K562 (cell line): ENCODE data around the gene COL15A1. TPM values are rescaled to one million over a fixed set of nuclear protein-coding genes. Genes with fewer than 3 reads are reported as not detected.
A peak's percentile ranks its signal among the peaks of the same experiment; 100 is the strongest.

Experiments
- CHD1 ChIP-seq: fragments of 200-600 bp; sonication (generic); IDR thresholded peaks from one replicate; pipeline ENCODE4 v1.6.1; 2012; ENCODE audit warnings: mild to moderate bottlenecking, moderate library complexity, low read length, inconsistent platforms
- DIDO1 ChIP-seq: fragments of 450-650 bp; IDR thresholded peaks from 2 replicates; pipeline ENCODE4 v1.6.1; 2016; ENCODE audit warnings: low read depth, missing biosample characterization, missing genetic modification characterization
- ESRRB ChIP-seq: fragments of 250-450 bp; sonication (Bioruptor Pico); IDR thresholded peaks from 2 replicates; pipeline ENCODE4 v1.5.0; 2020; ENCODE audit warnings: mild to moderate bottlenecking, moderate library complexity, borderline replicate concordance
- GATAD2B ChIP-seq: fragments of 450-650 bp; IDR thresholded peaks from 2 replicates; pipeline ENCODE4 v1.6.1; 2017; ENCODE audit warnings: mild to moderate bottlenecking, borderline replicate concordance
- HNRNPK ChIP-seq: fragments of 200-400 bp; formaldehyde crosslinking; IDR thresholded peaks from one replicate; pipeline ENCODE4 v1.6.1; 2018; ENCODE audit warnings: mild to moderate bottlenecking, low read depth, low read length; ENCODE audit not compliant: poor library complexity, severe bottlenecking
- KLF1 ChIP-seq: fragments of 450-650 bp; IDR thresholded peaks from 2 replicates; pipeline ENCODE4 v1.6.1; 2016; ENCODE audit warnings: missing genetic modification characterization, missing compliant biosample characterization
- MAZ ChIP-seq, 2 experiments: fragments of 450-650 bp in 1 of 2; sonication (generic) in 1 of 2; formaldehyde crosslinking; IDR thresholded peaks in 1 of 2; conservative IDR thresholded peaks in 1 of 2; 2 replicates each; pipeline versions ENCODE4 v1.4.0 to v1.5.0; 2020; ENCODE audit warnings: mild to moderate bottlenecking in 1 of 2, missing genetic modification reagents in 1 of 2
- NR1H2 ChIP-seq: sonication (generic); formaldehyde crosslinking; IDR thresholded peaks from 2 replicates; pipeline ENCODE4 v1.4.0; 2020; ENCODE audit warnings: mild to moderate bottlenecking, missing genetic modification reagents
- POLR2AphosphoS5 ChIP-seq: IDR thresholded peaks from 2 replicates; pipeline ENCODE4 v1.6.1; 2011; ENCODE audit warnings: mild to moderate bottlenecking, low read depth, low read length, moderate library complexity; ENCODE audit not compliant: control insufficient read depth, insufficient read depth
- RBM25 ChIP-seq: fragments of 200-400 bp; formaldehyde crosslinking; IDR thresholded peaks from 2 replicates; pipeline ENCODE4 v1.6.1; 2018; ENCODE audit warnings: low read length, low read depth, moderate library complexity; ENCODE audit not compliant: severe bottlenecking
- SMAD1 ChIP-seq: fragments of 150-350 bp; IDR thresholded peaks from 2 replicates; pipeline ENCODE4 v1.6.1; 2014; ENCODE audit warnings: low read length, low read depth; ENCODE audit not compliant: partially characterized antibody
- SMARCE1 ChIP-seq: fragments of 450-650 bp; IDR thresholded peaks from 2 replicates; pipeline ENCODE4 v1.7.1; 2016; ENCODE audit warnings: mild to moderate bottlenecking
- STAG1 ChIP-seq: sonication (generic); formaldehyde crosslinking; IDR thresholded peaks from 2 replicates; pipeline ENCODE4 v1.5.0; 2020; ENCODE audit warnings: missing genetic modification reagents, borderline replicate concordance
- TBP ChIP-seq: optimal IDR thresholded peaks from 2 replicates; pipeline ENCODE3; 2011; ENCODE audit warnings: low read depth, low read length, improper control_type of control experiment
- TEAD4 ChIP-seq, 2 experiments: sonication (generic) in 1 of 2; formaldehyde crosslinking in 1 of 2; IDR thresholded peaks; 2 replicates each; pipeline versions ENCODE4 v1.6.1 to v1.8.0; 2012 to 2022; ENCODE audit warnings: borderline replicate concordance in 1 of 2, inconsistent platforms in 1 of 2, low read length in 1 of 2, mild to moderate bottlenecking in 1 of 2, missing genetic modification reagents in 1 of 2
- ZBTB7A ChIP-seq: IDR thresholded peaks from 2 replicates; pipeline ENCODE4 v1.6.1; 2011; ENCODE audit warnings: low read depth, mild to moderate bottlenecking, low read length, moderate library complexity, borderline replicate concordance; ENCODE audit not compliant: control insufficient read depth
- ZFP30 ChIP-seq: fragments of 250-450 bp; sonication (Bioruptor Pico); IDR thresholded peaks from 2 replicates; pipeline ENCODE4 v1.8.0; 2022; ENCODE audit warnings: moderate library complexity, mild to moderate bottlenecking, inconsistent platforms, borderline replicate concordance
- ZNF184 ChIP-seq: sonication (generic); formaldehyde crosslinking; IDR thresholded peaks from 2 replicates; pipeline ENCODE4 v1.5.0; 2020; ENCODE audit warnings: missing genetic modification reagents
- ZNF263 ChIP-seq: sonication (generic); formaldehyde crosslinking; IDR thresholded peaks from 2 replicates; pipeline ENCODE4 v1.8.0; 2022; ENCODE audit warnings: mild to moderate bottlenecking, missing genetic modification reagents, borderline replicate concordance
- polyA plus RNA-seq, 8 experiments: library from polyadenylated mRNA; depleted of rRNA in 4 of 8; stranded (reverse) in 5 of 8; unstranded in 3 of 8; fragments of >200 nt; fragmentation: Nextera tagmentation in 2 of 8; fragmentation: Illumina TruSeq in 1 of 8; extraction: Ambion mirVana in 2 of 8; extraction: Trizol in 1 of 8; gene quantifications; 2 replicates each; pipeline versions ENCODE4 v1.2.1 to v1.2.3, GENCODE V29; 2011 to 2014; ENCODE audit warnings: inconsistent platforms in 1 of 8, missing spikeins in 1 of 8
- total RNA-seq, 7 experiments: library from RNA; depleted of rRNA in 6 of 7; stranded (reverse); fragments of >200 nt in 6 of 7; fragmentation: Illumina TruSeq in 2 of 7; extraction: Trizol in 2 of 7; gene quantifications; 2 replicates each; pipeline versions ENCODE4 v1.2.1 to v1.2.3, GENCODE V29; 2011 to 2021; ENCODE audit warnings: low replicate concordance in 1 of 7
- TF ChIP-seq, protein P1 (sequence below): fragments of 250-450 bp; sonication (Bioruptor Pico); IDR thresholded peaks from 2 replicates; pipeline ENCODE4 v1.5.0; 2020; ENCODE audit warnings: mild to moderate bottlenecking, borderline replicate concordance
- TF ChIP-seq, protein P2 (sequence below): fragments of 450-650 bp; IDR thresholded peaks from 2 replicates; pipeline ENCODE4 v1.6.1; 2016
- TF ChIP-seq, protein P3 (sequence below): fragments of 450-650 bp; IDR thresholded peaks from 2 replicates; pipeline ENCODE4 v1.7.1; 2018; ENCODE audit warnings: mild to moderate bottlenecking, low read depth; ENCODE audit not compliant: partially characterized antibody

Gene COL15A1
- total and polyA plus RNA-seq, 9 of the 15 experiments (the other 6 are each of a cell fraction or from before 2014, with no cell fraction given): 0.46 to 5.1 (median 2.6) TPM

DNA sequence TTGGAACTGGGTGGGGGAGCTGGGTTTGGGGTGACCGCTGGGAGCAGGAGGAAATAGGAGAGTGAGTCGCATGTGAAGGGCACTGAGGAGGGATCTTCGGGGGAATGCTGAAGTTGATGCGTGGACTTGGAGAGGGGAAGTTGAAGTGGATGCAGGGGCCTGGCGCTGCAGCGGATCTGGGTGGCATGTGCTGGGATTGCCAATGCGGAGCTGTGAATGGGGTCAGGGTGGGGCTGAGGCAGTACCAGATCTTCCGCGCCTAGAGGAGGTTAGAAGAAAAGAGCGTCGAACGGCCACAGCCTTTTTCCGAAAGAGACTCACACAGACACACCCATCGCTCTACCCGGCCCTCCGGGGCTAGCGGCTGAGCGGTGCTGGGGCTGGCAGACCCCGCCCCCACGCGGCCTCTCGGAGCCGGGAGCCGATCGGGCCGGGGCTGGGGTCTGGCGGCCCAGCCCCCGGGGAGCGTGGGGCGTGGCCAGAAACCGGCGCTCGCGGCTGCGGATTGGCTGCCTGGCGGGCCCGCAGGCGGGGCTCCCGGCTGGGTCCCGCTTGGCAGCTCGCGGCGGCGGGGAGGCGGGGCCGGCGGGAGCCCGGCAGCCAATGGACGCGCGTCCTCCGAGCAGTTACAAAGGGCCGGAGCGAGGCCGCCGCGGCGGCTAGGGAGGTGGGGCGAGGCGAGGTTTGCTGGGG is 160.9 kb downstream of the COL15A1 start, which contains the start of gene TGFBR1 (continued):
- TF ChIP-seq, protein P1, sequence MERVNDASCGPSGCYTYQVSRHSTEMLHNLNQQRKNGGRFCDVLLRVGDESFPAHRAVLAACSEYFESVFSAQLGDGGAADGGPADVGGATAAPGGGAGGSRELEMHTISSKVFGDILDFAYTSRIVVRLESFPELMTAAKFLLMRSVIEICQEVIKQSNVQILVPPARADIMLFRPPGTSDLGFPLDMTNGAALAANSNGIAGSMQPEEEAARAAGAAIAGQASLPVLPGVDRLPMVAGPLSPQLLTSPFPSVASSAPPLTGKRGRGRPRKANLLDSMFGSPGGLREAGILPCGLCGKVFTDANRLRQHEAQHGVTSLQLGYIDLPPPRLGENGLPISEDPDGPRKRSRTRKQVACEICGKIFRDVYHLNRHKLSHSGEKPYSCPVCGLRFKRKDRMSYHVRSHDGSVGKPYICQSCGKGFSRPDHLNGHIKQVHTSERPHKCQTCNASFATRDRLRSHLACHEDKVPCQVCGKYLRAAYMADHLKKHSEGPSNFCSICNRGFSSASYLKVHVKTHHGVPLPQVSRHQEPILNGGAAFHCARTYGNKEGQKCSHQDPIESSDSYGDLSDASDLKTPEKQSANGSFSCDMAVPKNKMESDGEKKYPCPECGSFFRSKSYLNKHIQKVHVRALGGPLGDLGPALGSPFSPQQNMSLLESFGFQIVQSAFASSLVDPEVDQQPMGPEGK (CRISPR knock-in tag): no peak
- TF ChIP-seq CHD1 (no peak), ZNF263 (CRISPR knock-in tag) (no peak; the same call in 1 of the 2 replicates), HNRNPK (no peak), TBP (peak; percentile 76), POLR2AphosphoS5 (peak; percentile 46), SMAD1 (no peak), KLF1 (peak; percentile 44; the same call in 1 of the 2 replicates), RBM25 (peak; percentile 83), NR1H2 (CRISPR knock-in tag) (no peak), ESRRB (no peak), STAG1 (CRISPR knock-in tag) (no peak), DIDO1 (no peak), ZNF184 (no peak), MAZ (CRISPR knock-in tag; conservative IDR thresholded peaks at IDR 0.05 in 1 of 2, IDR thresholded peaks at IDR 0.05 in 1 of 2) (peak; percentile 82 to 88), ZBTB7A (peak; percentile 100), TEAD4 (IDR thresholded peaks at IDR 0.05; ENCODE audit: low read length) (no peak), TEAD4 (CRISPR knock-in tag; IDR thresholded peaks at IDR 0.05; ENCODE audit: borderline replicate concordance) (no peak), ZFP30 (CRISPR knock-in tag) (no peak), GATAD2B (peak; percentile 87), SMARCE1 (peak; percentile 78)
- TF ChIP-seq, protein P2, sequence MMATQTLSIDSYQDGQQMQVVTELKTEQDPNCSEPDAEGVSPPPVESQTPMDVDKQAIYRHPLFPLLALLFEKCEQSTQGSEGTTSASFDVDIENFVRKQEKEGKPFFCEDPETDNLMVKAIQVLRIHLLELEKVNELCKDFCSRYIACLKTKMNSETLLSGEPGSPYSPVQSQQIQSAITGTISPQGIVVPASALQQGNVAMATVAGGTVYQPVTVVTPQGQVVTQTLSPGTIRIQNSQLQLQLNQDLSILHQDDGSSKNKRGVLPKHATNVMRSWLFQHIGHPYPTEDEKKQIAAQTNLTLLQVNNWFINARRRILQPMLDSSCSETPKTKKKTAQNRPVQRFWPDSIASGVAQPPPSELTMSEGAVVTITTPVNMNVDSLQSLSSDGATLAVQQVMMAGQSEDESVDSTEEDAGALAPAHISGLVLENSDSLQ: no peak
- TF ChIP-seq, protein P3, sequence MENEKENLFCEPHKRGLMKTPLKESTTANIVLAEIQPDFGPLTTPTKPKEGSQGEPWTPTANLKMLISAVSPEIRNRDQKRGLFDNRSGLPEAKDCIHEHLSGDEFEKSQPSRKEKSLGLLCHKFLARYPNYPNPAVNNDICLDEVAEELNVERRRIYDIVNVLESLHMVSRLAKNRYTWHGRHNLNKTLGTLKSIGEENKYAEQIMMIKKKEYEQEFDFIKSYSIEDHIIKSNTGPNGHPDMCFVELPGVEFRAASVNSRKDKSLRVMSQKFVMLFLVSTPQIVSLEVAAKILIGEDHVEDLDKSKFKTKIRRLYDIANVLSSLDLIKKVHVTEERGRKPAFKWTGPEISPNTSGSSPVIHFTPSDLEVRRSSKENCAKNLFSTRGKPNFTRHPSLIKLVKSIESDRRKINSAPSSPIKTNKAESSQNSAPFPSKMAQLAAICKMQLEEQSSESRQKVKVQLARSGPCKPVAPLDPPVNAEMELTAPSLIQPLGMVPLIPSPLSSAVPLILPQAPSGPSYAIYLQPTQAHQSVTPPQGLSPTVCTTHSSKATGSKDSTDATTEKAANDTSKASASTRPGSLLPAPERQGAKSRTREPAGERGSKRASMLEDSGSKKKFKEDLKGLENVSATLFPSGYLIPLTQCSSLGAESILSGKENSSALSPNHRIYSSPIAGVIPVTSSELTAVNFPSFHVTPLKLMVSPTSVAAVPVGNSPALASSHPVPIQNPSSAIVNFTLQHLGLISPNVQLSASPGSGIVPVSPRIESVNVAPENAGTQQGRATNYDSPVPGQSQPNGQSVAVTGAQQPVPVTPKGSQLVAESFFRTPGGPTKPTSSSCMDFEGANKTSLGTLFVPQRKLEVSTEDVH: no peak
